GM12878 (cell line): ENCODE data around the gene PIGU.

ENCODE experiments used
- CEBPB ChIP-seq, 2 experiments: fragments of 150-350 bp in 1 of 2; IDR thresholded peaks; 2 replicates each; pipeline ENCODE4 v1.6.1; 2012 to 2014; ENCODE audit warnings: low read depth in 2 of 2, low read length in 2 of 2, borderline replicate concordance in 1 of 2, inconsistent platforms in 1 of 2
- EP300 ChIP-seq, 2 experiments: fragments of 150-350 bp in 1 of 2; IDR thresholded peaks; 2 replicates each; pipeline ENCODE4 v1.6.1; 2011 to 2012; ENCODE audit warnings: low read depth in 2 of 2, low read length in 2 of 2, borderline replicate concordance in 1 of 2, improper control_type of control experiment in 1 of 2, inconsistent platforms in 1 of 2; ENCODE audit not compliant: control insufficient read depth in 1 of 2
- MYC ChIP-seq: IDR thresholded peaks from 2 replicates; pipeline ENCODE4 v1.6.1; 2011; ENCODE audit warnings: mild to moderate bottlenecking, low read length, moderate library complexity, inconsistent platforms; ENCODE audit not compliant: insufficient read depth, insufficient replicate concordance, insufficient read length, severe bottlenecking
- TBL1XR1 ChIP-seq: IDR thresholded peaks from 2 replicates; pipeline ENCODE4 v1.6.1; 2012; ENCODE audit warnings: low read depth, low read length, improper control_type of control experiment
- TF ChIP-seq, protein P1 (sequence below): IDR thresholded peaks from 2 replicates; pipeline ENCODE4 v1.6.1; 2012; ENCODE audit warnings: low read depth, low read length, improper control_type of control experiment
- TF ChIP-seq, protein P2 (sequence below), 3 experiments: IDR thresholded peaks in 2 of 3; conservative IDR thresholded peaks in 1 of 3; 2 replicates each; pipeline ENCODE4 v1.5.1; 2011; ENCODE audit warnings: low read depth in 3 of 3, low read length in 3 of 3, mild to moderate bottlenecking in 3 of 3, control low read depth in 2 of 3, moderate library complexity in 2 of 3, inconsistent platforms in 1 of 3, mixed read lengths in 1 of 3; ENCODE audit not compliant: control insufficient read depth in 2 of 3, insufficient read depth in 1 of 3; ENCODE audit errors: extremely low read depth in 1 of 3

DNA sequence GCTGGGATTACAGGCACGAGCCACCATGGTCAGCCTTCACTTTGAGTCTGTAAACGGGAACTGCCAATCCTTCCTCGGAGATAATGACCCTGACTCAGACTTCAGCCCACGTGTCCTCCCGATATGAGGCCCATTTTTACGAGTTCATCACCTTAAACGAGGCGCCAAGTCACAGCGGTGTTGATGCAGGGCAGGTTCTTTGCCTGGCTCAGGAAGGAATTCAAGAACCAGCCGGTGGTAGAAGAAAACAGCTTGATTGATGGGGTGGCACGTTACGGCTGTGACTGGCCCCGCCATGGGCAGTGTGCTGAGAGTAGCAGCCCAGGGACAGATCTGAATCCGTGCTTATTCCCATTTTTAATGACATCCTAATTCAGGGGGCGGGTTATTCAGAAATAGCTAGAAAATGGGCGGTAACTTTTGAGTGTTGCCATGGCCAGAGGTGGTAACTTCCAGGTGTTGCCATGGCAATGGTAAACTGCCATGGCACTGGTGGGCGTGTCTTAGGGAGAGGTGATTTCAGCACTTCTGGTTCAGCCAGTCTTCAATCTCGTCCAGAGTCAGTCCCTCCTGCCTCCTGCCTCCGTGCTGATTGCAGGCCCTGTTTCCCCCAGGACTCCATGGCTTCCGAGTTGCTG lies 127.5 kb downstream of the PIGU start:
- TF ChIP-seq, protein P1, sequence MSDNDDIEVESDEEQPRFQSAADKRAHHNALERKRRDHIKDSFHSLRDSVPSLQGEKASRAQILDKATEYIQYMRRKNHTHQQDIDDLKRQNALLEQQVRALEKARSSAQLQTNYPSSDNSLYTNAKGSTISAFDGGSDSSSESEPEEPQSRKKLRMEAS: no peak
- TF ChIP-seq TBL1XR1: no peak
- no peak for TF ChIP-seq EP300 (IDR thresholded peaks at IDR 0.05; ENCODE audit: borderline replicate concordance in 1 of 2, control insufficient read depth in 1 of 2, low read depth in 2 of 2, low read length in 2 of 2)
- TF ChIP-seq CEBPB (IDR thresholded peaks at IDR 0.05; ENCODE audit: borderline replicate concordance in 1 of 2, low read depth in 2 of 2, low read length in 2 of 2): no peak
- no peak for TF ChIP-seq MYC
- TF ChIP-seq, protein P2, sequence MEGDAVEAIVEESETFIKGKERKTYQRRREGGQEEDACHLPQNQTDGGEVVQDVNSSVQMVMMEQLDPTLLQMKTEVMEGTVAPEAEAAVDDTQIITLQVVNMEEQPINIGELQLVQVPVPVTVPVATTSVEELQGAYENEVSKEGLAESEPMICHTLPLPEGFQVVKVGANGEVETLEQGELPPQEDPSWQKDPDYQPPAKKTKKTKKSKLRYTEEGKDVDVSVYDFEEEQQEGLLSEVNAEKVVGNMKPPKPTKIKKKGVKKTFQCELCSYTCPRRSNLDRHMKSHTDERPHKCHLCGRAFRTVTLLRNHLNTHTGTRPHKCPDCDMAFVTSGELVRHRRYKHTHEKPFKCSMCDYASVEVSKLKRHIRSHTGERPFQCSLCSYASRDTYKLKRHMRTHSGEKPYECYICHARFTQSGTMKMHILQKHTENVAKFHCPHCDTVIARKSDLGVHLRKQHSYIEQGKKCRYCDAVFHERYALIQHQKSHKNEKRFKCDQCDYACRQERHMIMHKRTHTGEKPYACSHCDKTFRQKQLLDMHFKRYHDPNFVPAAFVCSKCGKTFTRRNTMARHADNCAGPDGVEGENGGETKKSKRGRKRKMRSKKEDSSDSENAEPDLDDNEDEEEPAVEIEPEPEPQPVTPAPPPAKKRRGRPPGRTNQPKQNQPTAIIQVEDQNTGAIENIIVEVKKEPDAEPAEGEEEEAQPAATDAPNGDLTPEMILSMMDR (IDR thresholded peaks at IDR 0.05 in 2 of 3, conservative IDR thresholded peaks at IDR 0.05 in 1 of 3; ENCODE audit: control insufficient read depth in 2 of 3, extremely low read depth in 1 of 3, insufficient read depth in 1 of 3, low read depth in 3 of 3, low read length in 3 of 3): no peak
